ENCODE data around the gene TRAF3IP1.

TRAF3IP1 gene

GRCh38 chr2:238294046-238294392, 26.3 kb upstream of the TRAF3IP1 start:
- TF ChIP-seq REST (IDR thresholded peaks at IDR 0.05; ENCODE audit: insufficient read depth in 1 of 2, low read depth in 2 of 2, low read length in 2 of 2) (no peak), SIN3A (IDR thresholded peaks at IDR 0.05; ENCODE audit: borderline replicate concordance, insufficient read depth, low read length) (no peak), FOXP2 (optimal IDR thresholded peaks at IDR 0.05; ENCODE audit: borderline replicate concordance, extremely low read depth, extremely low read length, insufficient read depth) (no peak), POLR2AphosphoS5 (IDR thresholded peaks at IDR 0.05; ENCODE audit: low read depth, low read length) (no peak), TAF1 (IDR thresholded peaks at IDR 0.05; ENCODE audit: borderline replicate concordance, insufficient read depth, low read length) (no peak)

GRCh38 chr2:238294393-238295143, 25.8 kb upstream of the TRAF3IP1 start:
- TF ChIP-seq REST (IDR thresholded peaks at IDR 0.05; ENCODE audit: insufficient read depth in 1 of 2, low read depth in 2 of 2, low read length in 2 of 2) (no peak), FOXP2 (optimal IDR thresholded peaks at IDR 0.05; ENCODE audit: borderline replicate concordance, extremely low read depth, extremely low read length, insufficient read depth) (no peak), TAF1 (IDR thresholded peaks at IDR 0.05; ENCODE audit: borderline replicate concordance, insufficient read depth, low read length) (no peak), POLR2AphosphoS5 (IDR thresholded peaks at IDR 0.05; ENCODE audit: low read depth, low read length) (no peak)

GRCh38 chr2:238295144-238296112, 24.9 kb upstream of the TRAF3IP1 start:
- TF ChIP-seq TAF1 (IDR thresholded peaks at IDR 0.05; ENCODE audit: borderline replicate concordance, insufficient read depth, low read length) (no peak), POLR2AphosphoS5 (IDR thresholded peaks at IDR 0.05; ENCODE audit: low read depth, low read length) (no peak), FOXP2 (optimal IDR thresholded peaks at IDR 0.05; ENCODE audit: borderline replicate concordance, extremely low read depth, extremely low read length, insufficient read depth) (no peak), SIN3A (IDR thresholded peaks at IDR 0.05; ENCODE audit: borderline replicate concordance, insufficient read depth, low read length) (no peak), REST (IDR thresholded peaks at IDR 0.05; ENCODE audit: insufficient read depth in 1 of 2, low read depth in 2 of 2, low read length in 2 of 2) (no peak)

GRCh38 chr2:238296638-238297457, 23.5 kb upstream of the TRAF3IP1 start:
- no peak for TF ChIP-seq REST (IDR thresholded peaks at IDR 0.05; ENCODE audit: insufficient read depth in 1 of 2, low read depth in 2 of 2, low read length in 2 of 2)
- TF ChIP-seq FOXP2 (optimal IDR thresholded peaks at IDR 0.05; ENCODE audit: borderline replicate concordance, extremely low read depth, extremely low read length, insufficient read depth) = no peak
- no peak for TF ChIP-seq POLR2AphosphoS5 (IDR thresholded peaks at IDR 0.05; ENCODE audit: low read depth, low read length)
- no peak for TF ChIP-seq TAF1 (IDR thresholded peaks at IDR 0.05; ENCODE audit: borderline replicate concordance, insufficient read depth, low read length)
- TF ChIP-seq SIN3A (IDR thresholded peaks at IDR 0.05; ENCODE audit: borderline replicate concordance, insufficient read depth, low read length) = no peak

Data from PFSK-1 (cell line).